Prostate gland (tissue), 2 donors: ENCODE measurements around the gene C2CD3. TPM values are rescaled to one million over a fixed set of nuclear protein-coding genes. Genes with fewer than 3 reads are reported as not detected.

ENCODE experiments used
- DNase-seq: peaks from one replicate; pipeline ENCODE4 v3.0.0-alpha.2; 2019; ENCODE audit warnings: low spot score
- H3K27ac ChIP-seq, 2 donors: fragments of 200-600 bp; sonication (generic); 2 replicates each; pipeline ENCODE4 v1.5.1; 2017 to 2019
- H3K27me3 ChIP-seq: fragments of 200-600 bp; sonication (generic); replicated peaks from 2 replicates; pipeline ENCODE4 v1.5.1; 2019; ENCODE audit not compliant: insufficient read depth
- H3K36me3 ChIP-seq, 2 donors: fragments of 200-600 bp; sonication (generic); 1 replicate in 1 of 2; 2 replicates in 1 of 2; pipeline versions ENCODE4 v1.5.1 to v1.8.1; 2017 to 2019
- H3K4me1 ChIP-seq: fragments of 200-600 bp; sonication (generic); replicated peaks from 2 replicates; pipeline ENCODE4 v1.5.1; 2019
- H3K4me3 ChIP-seq, 2 donors: fragments of 200-600 bp; sonication (generic); 2 replicates each; pipeline ENCODE4 v1.5.1; 2017 to 2019
- H3K9me3 ChIP-seq: fragments of 200-600 bp; sonication (generic); 2 replicates; pipeline ENCODE4 v1.5.1; 2017
- POLR2A ChIP-seq: fragments of 450-650 bp; IDR thresholded peaks from one replicate; pipeline ENCODE4 v1.6.1; 2016; ENCODE audit warnings: antibody characterized with exemption, mild to moderate bottlenecking
- POLR2AphosphoS5 ChIP-seq: sonication (generic); formaldehyde crosslinking; IDR thresholded peaks from one replicate; pipeline ENCODE4 v1.6.1; 2017; ENCODE audit warnings: antibody characterized with exemption
- WGBS: methylation state at CpG from one replicate; pipeline ENCODE4 v1.1.5; 2018; 5-methylcytosine and 5-hydroxymethylcytosine counted together
- intact Hi-C: fragments of 100-400 bp; cut with DNase I; formaldehyde crosslinking; loops from one replicate; pipeline ENCODE4 v1.14.2; 2022
- total RNA-seq, 2 donors: library from RNA; depleted of rRNA; stranded (reverse); fragments of >200 nt; gene quantifications; one replicate each; pipeline ENCODE4 v1.1.0, GENCODE V29; 2016
- TF ChIP-seq, protein P1 (sequence below), 4 experiments: fragments of 200-600 bp in 2 of 4; fragments of 450-650 bp in 2 of 4; sonication (generic) in 2 of 4; IDR thresholded peaks; 1 replicate in 3 of 4; 2 replicates in 1 of 4; pipeline ENCODE4 v1.5.1; 2016 to 2019; ENCODE audit warnings: antibody characterized with exemption in 4 of 4, mild to moderate bottlenecking in 2 of 4, moderate library complexity in 2 of 4

The C2CD3 gene
- total RNA-seq, 2 donors from 2014 or later: 38.7 to 49.6 TPM

- no peaks in the 10 kb centered on the region for H3K36me3 ChIP-seq
- no peaks in the 10 kb centered on the region for H3K9me3 ChIP-seq
- no peaks in the 10 kb centered on the region for H3K27me3 ChIP-seq
- no peak overlapping the region for H3K27ac ChIP-seq
- no peak for DNase-seq
- intact Hi-C loops: no loop called here
- no peaks in the 10 kb centered on the region for H3K4me1 ChIP-seq
- H3K4me3 ChIP-seq: no peak overlapping the region
- TF ChIP-seq POLR2A: no peak
- no peak for TF ChIP-seq POLR2AphosphoS5
- TF ChIP-seq, protein P1, sequence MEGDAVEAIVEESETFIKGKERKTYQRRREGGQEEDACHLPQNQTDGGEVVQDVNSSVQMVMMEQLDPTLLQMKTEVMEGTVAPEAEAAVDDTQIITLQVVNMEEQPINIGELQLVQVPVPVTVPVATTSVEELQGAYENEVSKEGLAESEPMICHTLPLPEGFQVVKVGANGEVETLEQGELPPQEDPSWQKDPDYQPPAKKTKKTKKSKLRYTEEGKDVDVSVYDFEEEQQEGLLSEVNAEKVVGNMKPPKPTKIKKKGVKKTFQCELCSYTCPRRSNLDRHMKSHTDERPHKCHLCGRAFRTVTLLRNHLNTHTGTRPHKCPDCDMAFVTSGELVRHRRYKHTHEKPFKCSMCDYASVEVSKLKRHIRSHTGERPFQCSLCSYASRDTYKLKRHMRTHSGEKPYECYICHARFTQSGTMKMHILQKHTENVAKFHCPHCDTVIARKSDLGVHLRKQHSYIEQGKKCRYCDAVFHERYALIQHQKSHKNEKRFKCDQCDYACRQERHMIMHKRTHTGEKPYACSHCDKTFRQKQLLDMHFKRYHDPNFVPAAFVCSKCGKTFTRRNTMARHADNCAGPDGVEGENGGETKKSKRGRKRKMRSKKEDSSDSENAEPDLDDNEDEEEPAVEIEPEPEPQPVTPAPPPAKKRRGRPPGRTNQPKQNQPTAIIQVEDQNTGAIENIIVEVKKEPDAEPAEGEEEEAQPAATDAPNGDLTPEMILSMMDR (IDR thresholded peaks at IDR 0.05): no peak
Measured at GRCh38 chr11:74102321-74102720, 68.5 kb downstream of the C2CD3 start.

GRCh38 chr11:74100735-74101134 lies 70.1 kb downstream of the C2CD3 start:
- Histone ChIP-seq H3K4me1 (no peaks in the 10 kb centered on the region), H3K9me3 (no peaks in the 10 kb centered on the region), H3K4me3 (no peak overlapping the region), H3K36me3 (no peaks in the 10 kb centered on the region), H3K27me3 (no peaks in the 10 kb centered on the region), H3K27ac (peak overlapping the region; percentile 26 to 42)
- intact Hi-C loops: no loop called here
- TF ChIP-seq, protein P1 (IDR thresholded peaks at IDR 0.05): no peak
- TF ChIP-seq POLR2AphosphoS5 (peak; percentile 68), POLR2A (no peak)
- DNase-seq: peak; percentile 54
- WGBS: 38% methylated on average over 1 of the region's 1 CpG

DNA sequence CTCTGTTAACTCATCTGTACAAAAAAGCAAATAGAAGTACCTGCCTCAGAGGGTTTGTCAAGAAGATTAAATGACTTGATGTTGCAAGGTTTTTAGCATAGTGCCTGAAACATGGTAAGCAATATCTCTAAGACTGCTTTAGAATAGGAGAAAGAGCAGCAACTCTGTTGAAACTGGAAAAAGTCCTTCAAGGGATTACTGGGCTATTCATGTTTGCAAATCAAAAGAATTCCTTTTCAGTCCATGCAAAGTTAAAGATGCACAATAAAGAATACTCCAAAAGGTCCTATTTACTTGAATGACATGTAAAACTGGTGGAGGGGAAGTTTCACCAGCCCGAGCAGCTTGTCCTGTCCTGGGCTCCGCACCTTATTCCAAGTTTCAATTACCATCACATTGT lies 70.6 kb downstream of the C2CD3 start:
- peak overlapping the region; percentile 26 to 42 for H3K27ac ChIP-seq
- 63% methylated on average over 2 of the region's 2 CpGs for WGBS
- intact Hi-C loops: no loop called here
- H3K4me3 ChIP-seq: no peak overlapping the region
- no peaks in the 10 kb centered on the region for H3K27me3 ChIP-seq
- H3K36me3 ChIP-seq: no peaks in the 10 kb centered on the region
- no peak for DNase-seq
- TF ChIP-seq, protein P1 (IDR thresholded peaks at IDR 0.05): no peak
- no peak for TF ChIP-seq POLR2AphosphoS5
- TF ChIP-seq POLR2A: no peak
- no peaks in the 10 kb centered on the region for H3K4me1 ChIP-seq
- no peaks in the 10 kb centered on the region for H3K9me3 ChIP-seq

DNA sequence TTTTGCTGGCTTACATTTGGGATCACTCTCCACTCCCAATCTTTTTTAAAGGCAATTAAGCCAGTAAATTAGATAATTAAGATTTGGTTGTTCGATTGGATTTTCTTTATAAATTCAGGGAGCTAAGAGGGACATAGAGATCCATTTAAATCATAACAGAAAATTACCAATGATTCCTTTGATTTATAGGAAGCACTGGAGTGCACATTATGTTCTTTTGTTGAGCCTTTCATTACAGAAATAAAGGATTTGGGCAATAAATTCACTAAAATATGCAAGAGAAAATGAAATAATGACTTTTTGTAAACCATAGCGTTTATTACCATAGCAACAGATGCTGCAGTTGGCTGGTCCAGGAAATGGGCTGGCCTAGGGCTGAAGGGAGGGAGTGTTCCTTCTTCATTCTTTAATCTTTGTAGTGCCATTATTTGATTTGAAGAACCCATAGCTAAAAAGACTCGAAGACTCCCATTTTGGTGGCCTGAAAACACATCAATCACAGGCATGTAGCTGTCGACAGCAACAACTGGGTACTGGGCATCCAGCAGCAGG lies 73.0 kb downstream of the C2CD3 start:
- WGBS: 76% methylated on average over 4 of the region's 4 CpGs
- no peaks in the 10 kb centered on the region for H3K27me3 ChIP-seq
- no peaks in the 10 kb centered on the region for H3K36me3 ChIP-seq
- no peak for TF ChIP-seq POLR2AphosphoS5
- no peak for TF ChIP-seq POLR2A
- TF ChIP-seq, protein P1 (IDR thresholded peaks at IDR 0.05): no peak
- no peak overlapping the region for H3K4me3 ChIP-seq
- no peak for DNase-seq
- intact Hi-C loops: no loop called here
- no peaks in the 10 kb centered on the region for H3K9me3 ChIP-seq
- no peak overlapping the region for H3K27ac ChIP-seq
- H3K4me1 ChIP-seq: no peaks in the 10 kb centered on the region

DNA sequence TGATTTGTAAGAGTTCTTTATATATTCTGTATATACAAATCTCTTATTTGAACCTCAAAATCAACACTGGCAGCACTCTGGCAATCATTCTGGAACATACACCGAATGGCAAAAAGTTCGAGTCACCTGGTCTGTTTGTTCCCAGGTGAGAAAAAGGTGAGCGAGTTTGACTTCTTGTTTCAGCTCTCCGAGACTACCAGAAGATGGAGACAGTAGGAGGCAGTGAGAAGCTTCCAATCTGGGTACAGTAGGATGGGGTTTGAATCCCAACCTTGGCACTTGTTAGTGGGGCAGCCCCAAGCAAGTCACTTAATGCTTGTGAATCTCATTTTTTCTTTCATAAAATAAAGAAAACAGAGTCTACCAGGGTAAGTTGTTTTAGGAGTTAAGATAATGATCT lies 76.4 kb downstream of the C2CD3 start:
- Histone ChIP-seq H3K4me3 (no peak overlapping the region), H3K4me1 (no peaks in the 10 kb centered on the region), H3K9me3 (no peaks in the 10 kb centered on the region), H3K36me3 (peaks cover 0 to 9% of the 10 kb centered on the region in 2 donors), H3K27me3 (no peaks in the 10 kb centered on the region), H3K27ac (no peak overlapping the region)
- 77% methylated on average over 4 of the region's 4 CpGs for WGBS
- TF ChIP-seq, protein P1 (IDR thresholded peaks at IDR 0.05): no peak
- TF ChIP-seq POLR2AphosphoS5 (no peak), POLR2A (no peak)
- intact Hi-C loops: no loop called here
- DNase-seq: no peak
